ENCODE results near the gene C20orf96. TPM values are rescaled to one million over a fixed set of nuclear protein-coding genes. Genes with fewer than 3 reads are reported as not detected.

Gene C20orf96
- total RNA-seq, 2 donors from 2014 or later = 4.3 to 4.5 TPM

DNA sequence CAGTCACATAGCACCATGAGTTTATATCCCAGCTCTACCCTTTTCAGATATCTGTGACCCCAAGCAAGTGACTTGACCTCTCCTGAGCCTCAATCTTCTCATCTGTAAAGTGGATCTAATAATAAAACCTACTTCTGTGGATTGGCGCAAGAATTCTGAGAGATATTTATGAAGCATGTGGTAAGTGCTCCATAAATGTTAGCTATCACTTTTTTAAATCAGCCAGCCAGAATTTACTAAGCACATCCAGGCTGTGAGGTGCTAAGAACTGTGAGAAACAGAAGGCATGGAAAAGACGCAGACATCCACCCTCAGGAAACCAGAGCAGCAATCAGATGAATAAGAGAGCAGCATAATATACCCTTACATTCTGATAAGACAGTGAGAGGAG is 862 bp downstream of the C20orf96 start:
- no peak for DNase-seq (ENCODE audit: low spot score)
- intact Hi-C loops (cut with DNase I) = no loop called here

DNA sequence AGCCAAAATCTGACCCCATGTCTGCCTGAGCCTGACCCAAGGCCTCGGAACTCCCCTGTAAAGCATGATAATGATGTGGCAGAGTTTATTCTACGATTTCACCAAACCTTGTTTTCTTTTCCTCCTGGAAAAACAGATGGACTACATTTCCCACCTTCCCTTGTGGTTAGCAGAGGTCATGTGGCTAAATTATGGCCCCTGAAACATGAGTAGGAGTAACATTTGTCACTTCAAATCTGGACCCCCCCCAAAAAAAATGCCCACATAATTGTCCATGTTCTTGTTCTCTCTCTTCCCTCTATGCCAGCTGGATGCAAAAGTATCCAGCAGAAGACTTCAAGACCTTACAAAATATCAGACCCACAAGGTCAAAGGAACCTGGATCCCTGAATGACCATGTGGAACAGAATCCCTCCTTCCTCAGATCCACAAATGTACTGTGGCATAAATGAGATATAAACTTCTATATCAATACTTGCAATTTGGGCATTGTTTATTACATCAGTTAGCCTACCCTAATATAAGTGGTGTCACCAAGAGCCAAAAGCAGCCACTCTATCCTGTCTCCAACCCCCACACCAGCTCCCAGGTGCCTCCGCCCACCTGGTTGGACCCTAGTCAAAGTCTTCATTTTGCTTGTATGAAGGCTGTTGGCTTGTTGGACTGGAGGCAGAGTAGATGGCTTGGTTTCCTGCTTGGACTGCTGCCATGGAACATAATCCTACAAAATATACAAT is 1.4 kb downstream of the C20orf96 start:
- DNase-seq (ENCODE audit: low spot score) = no peak
- intact Hi-C loops (cut with DNase I) = no loop called here

DNA sequence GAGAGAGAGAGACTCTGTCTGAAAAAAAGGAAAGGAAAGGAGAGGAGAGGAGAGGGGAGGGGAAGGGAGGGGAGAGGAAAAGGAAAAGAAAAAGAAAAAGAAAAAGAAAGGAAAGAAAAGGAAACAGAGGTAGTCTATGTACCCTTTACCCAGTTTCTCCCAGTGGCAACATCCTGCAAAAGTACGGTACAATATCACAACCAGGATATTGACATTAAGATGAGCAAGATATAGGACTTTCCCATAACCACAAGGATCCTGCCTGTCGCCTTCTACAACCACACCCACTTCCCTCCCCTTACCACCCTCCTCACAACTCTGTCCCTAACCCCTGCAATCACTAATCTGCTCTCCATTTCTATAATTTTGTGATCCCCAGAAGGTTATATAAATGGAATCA is 4.0 kb downstream of the C20orf96 start:
- intact Hi-C loops (cut with DNase I) = loop anchor here in 1 of 2 donors (2.0 kb wide), 1 partner anchor 58 kb away; no protein-coding TSS in a partner anchor
- no peak for DNase-seq (ENCODE audit: low spot score)

DNA sequence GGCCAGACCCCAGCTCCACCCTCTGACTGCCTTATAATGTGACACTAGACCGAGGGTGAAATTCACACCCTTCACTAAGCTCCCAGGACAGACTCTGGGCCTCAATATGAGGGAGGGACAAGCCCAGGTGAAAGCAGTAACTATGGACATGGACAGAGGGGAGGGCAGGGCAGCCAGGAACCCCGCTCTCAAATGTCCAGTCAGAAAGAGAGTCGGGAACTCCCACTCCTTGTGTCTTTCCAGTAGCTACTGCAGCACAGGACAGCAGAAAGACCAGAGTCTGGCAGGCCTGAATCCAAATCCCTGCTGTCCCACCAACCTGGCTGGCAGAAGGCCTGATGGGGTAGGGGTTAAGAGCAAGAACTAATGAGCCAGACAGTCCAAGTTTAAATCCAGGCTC is 6.4 kb downstream of the C20orf96 start:
- no peak for DNase-seq (ENCODE audit: low spot score)
- intact Hi-C loops (cut with DNase I) = no loop called here

DNA sequence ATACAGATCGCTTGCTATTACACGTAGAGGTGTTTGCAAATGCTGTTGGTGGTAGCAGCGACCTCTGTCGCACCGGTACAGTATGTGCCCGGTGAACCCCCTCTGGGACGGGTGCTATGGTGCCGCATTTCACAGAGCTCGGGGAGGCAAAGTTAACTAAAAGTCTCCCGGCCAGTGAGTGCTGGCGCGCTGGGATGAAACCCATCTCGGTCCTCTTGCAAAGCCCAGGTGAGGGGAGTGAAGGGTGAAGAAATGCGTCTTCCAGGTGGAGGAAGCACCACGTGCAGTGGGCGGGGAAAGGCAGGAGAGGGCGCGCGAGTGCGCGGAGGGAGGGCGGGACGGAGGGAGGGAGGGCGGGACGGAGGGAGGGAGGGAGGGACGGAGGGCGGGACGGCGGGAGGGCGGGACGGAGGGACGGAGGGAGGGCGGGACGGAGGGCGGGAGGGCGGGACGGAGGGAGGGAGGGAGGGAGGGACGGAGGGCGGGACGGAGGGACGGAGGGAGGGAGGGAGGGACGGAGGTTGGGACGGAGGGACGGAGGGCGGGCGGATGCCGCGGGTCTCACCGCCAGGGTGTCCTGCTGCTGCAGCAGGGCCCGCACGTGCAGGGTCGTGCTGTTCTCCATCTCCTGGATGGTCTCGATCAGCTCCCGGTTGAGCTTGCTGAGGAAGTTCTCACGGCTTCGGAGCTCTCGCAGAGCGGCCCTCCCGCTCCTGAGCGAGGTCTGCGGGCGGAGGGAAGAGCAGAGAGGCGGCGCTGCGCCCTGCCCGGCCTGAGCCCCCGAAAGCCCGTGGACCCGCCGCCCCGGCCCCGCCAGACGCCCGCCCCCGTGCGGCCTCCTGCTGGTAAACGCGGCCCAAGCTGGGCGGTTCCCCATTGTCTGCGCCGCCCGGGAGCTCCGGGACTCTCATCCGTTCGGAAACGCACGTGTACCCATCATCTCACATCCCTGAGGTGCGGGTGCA is 11.7 kb downstream of the C20orf96 start:
- no peak for DNase-seq (ENCODE audit: low spot score)
- intact Hi-C loops (cut with DNase I) = no loop called here

DNA sequence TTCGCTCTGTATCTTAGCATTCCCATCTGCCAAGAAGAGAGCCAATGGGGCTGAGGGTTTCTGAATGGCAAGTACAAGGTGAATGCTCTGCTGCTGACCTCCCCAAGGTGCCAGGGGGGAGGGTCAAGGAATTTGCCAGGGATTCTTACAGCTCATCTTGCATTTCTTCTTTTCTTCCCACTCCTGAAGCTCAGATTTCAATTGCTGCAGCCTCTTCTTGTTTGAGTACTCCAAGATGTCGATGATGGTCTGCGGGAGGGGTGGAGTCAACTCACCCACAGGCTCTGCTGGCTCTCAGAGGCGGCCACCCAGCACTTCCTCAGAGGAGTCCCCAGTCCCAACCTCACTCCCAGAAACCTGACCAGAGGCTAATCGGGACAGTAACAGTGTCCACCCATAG is 12.4 kb downstream of the C20orf96 start:
- no peak for DNase-seq (ENCODE audit: low spot score)
- intact Hi-C loops (cut with DNase I) = no loop called here

DNA sequence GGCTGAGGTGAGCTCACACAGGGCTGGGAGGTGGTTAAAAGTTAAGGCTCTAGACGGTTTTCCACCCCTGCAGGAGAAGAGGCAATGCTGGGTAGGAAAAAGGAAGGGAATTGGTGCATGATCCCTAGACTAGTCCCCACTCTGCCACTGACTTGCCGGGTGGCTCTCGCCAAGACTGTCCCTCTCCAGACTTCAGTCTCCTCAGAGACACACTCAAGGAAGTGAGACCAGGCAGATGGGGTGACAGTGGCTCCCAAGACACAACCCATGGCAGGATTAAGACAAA is 13.1 kb downstream of the C20orf96 start:
- intact Hi-C loops (cut with DNase I) = no loop called here
- DNase-seq (ENCODE audit: low spot score) = no peak

DNA sequence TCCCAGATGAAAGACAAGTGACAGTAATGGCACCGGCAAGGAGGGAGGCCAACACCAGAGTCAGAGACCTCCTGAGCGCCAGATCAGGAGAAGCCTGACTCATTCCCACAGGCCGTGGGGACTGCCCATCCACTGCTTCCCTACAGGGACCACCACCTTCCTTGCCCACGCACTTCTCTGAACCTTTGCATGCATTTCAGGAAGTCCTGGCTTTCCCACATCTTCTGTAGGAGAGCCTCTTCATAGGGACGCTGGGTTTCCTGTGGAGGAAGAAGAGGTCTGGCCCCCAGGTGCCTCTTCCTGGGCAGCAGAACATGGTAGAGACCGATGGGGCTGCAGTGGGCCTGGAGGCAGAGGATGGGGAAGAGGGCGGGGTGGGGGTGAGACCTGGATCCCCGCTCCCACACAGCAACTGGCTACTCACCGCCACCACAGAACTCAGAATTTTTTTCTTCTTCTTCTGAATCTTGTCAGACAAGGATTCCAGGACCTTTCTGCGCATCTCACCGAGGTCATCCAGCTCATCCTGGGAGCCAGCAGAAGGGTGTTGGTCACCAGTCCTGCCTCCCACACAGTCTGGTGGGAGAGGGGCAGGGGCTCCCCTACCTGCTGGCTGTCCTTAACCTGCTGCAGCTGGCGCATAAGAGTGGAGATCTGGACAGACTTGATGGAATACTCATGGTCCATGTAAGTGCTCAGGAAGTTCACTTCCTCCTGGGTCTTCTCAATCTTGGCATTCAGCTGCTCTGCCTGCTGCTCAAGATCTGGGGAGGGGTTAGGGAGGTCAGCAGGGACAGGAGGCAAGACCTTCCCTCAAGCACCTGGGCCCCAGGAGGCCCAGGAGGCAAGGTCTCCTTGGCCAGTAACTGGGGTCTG is 13.7 kb downstream of the C20orf96 start:
- no peak for DNase-seq (ENCODE audit: low spot score)
- intact Hi-C loops (cut with DNase I) = no loop called here

DNA sequence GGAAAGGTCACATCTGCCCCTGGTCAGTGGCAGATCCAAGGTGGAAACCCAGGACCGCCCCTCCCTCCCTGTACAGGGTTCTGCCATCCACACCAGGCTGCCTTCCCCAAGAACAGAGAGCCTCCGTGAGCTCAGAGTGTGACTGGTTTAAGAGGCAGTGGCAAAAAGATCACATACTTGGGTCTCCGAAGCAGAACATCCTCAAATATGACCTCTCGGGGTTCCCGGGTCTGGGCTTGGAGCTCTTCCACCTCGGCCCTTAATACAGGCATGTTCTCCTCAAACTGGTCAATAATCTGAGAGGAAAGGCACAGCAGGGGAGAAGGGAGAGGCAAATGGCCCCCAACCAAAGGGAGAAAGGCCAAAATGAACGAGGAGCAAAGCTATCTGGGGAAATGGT is 14.8 kb downstream of the C20orf96 start:
- intact Hi-C loops (cut with DNase I) = no loop called here
- no peak for DNase-seq (ENCODE audit: low spot score)

DNA sequence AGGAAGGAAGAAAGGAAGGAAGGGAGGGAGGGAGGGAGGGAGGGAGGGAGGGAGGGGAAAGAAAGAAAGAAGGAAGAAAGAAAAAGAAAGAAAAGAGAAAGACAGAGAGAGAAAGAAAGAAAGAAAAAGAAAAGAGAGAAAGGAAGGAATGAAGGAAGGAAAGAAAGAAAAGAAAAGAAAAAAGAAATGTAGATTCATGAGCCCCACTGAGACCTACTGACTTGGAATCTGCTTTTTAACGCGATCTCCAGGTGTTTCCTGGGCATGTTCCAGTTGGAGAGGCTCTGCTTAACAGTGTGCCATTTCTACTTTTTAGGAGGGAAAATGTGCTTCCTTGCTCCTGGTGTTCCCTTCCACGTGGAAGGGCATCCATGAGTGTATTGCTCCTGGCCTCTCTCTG is 16.7 kb downstream of the C20orf96 start:
- no peak for DNase-seq (ENCODE audit: low spot score)
- intact Hi-C loops (cut with DNase I) = no loop called here

DNA sequence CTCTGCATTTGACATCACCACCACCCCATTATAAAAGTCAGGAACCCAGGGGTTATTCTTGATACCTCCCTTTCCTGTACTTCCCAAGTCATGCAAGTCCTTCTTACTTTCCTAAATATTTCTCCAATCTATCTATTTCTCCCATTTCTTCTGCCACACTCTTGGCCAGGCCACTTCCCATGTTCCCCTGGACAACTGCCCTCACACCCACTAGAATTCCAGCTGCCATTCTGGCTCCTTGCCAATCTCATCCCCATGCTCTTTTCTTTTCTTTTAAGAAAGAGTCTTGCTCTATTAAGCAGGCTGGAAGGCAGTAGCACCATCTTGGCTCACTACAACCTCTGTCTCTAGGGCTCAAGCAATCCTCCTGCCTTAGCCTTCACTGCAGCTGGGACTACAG is 17.8 kb downstream of the C20orf96 start:
- no peak for DNase-seq (ENCODE audit: low spot score)
- intact Hi-C loops (cut with DNase I) = no loop called here

DNA sequence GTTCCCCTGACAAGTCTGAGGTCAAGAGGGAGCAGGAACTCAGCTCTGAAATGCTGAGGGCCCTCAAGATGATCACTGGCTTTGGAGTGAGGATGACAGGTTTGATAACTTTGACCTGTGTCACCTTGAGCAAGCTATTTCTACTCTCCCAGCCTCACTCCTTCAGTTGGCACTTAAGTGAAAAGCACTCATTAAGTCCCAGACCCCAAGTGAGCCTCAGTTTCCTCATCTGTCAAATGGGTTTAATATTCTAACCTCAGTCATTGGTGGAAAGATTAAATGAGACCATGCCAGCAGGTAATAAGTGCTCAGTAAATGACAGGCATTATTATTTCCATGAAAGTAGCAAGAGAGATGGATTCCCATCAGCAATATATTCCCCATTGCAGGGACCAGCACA is 19.0 kb downstream of the C20orf96 start:
- no peak for DNase-seq (ENCODE audit: low spot score)
- intact Hi-C loops (cut with DNase I) = no loop called here

DNA sequence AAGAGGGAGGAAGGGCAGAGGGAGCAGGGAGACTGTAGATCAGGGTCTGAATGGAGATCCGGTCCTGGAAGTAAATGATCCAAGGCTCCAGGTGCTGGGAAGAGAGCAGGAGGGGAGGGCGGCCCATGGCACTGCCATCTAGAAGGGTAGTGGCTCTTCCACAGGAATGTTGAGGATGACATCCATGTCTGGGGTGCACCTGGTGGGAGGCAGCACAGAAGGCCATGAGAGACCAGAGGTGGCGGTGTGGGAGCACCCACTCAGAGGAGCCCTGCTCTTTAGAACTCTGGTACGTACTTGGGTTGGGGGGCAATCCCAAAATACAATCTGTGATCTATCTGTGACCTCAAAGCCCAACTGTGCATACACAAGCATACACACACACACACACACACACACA is 19.5 kb downstream of the C20orf96 start:
- intact Hi-C loops (cut with DNase I) = no loop called here
- no peak for DNase-seq (ENCODE audit: low spot score)

DNA sequence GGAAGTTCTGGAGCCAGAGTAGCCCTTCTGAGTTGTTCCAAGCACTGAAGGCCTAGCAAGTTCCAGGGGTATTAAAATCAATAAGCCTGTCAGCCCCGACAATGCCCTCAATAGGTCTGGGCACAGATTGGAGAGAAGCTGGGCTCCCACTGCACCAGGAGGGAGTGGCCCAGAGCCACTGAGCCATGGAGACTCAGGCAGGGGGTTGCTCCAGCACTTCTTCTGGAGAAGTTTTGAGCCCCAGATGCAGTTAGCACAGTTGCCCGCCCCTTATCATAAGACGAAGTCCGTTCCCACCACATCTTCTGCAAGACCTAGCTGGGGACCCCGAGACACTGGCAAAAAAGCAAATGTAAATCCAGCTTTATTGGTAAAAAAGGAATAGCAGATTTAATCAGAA is 20.0 kb downstream of the C20orf96 start:
- no peak for DNase-seq (ENCODE audit: low spot score)
- intact Hi-C loops (cut with DNase I) = no loop called here

DNA sequence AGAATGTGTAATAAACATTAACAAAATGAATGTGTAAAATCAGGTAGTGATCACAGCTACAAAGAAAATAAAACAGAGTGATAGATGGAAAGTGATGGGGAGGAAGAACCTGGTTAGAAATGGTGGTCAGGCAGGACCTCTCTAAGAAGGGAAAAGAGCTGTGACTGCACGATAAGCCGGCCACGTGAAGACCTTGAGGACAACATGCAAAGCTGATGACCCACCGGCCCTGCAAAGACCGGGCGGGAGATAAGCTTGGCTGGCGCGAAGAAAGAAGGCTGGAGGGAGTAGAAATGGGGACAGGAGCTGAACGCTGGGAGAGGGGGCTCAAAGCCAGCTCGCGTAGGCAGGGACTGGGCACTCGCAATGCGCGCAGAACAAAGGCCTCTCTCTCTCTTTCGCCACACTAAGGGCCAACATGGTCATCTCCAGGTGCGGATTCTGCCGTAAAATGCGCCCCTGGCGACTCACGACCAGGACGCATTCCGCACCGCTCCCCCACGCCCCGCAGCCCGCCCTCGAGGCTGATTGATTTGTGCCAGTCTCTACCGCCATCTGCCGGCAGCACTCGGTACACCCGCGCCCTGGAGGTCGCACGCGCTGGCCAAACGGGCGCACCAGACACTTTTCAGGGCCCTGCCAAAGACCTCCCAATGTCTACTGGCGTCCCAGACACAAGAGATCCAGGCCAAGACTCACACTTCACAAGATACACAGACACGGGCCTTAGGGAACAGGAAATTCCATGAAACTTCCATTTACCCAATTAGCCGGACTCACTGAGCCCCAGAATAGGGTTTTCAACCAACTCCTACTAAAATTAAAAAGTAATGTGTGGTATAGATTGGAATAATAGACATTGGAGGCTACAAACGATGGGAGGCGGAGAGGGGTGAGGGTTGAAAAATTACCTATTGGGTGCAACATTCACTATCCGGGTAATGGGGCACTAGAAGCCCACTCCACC is 23.7 kb downstream of the C20orf96 start:
- intact Hi-C loops (cut with DNase I) = no loop called here
- peak; percentile 96 for DNase-seq (ENCODE audit: low spot score)

DNA sequence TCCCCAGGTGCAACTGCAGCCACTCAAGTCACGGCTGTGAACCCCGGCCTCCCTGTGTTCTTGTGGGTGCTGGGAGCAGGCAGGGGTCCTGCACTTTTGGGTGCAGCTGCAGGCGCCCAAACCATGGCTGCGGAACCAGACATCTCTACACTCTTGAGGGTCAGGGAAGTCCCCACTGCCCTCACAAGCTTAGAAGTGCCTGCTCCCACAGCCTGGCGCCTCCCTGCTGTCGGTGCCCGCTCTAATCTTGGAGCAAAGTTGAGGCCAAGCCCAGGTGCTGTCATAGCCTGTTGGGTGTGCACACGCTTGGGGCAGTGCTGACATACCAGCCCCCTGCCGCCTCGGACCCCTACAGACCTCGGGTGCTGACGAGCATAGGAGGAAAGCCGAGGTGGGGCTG is 26.8 kb downstream of the C20orf96 start:
- intact Hi-C loops (cut with DNase I) = no loop called here
- no peak for DNase-seq (ENCODE audit: low spot score)

DNA sequence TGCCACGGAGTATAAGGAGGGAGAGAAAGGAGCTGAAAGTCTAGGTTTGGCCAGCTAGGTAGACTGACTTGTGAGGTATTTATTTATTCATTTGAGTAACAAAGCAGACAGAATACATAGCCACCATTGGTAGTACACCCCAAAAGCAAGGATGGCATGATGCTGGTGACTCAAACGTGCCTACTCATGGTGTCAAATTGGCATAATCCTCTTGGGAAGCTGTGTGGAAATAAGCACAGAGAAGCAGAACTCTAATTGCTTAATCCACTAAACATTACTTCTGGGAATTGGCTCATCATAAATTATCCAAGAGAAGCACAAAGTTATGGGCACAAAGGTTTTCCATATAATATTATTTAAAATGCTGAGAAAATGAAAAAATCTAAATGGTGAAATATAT is 30.6 kb downstream of the C20orf96 start:
- no peak for DNase-seq (ENCODE audit: low spot score)
- intact Hi-C loops (cut with DNase I) = no loop called here

DNA sequence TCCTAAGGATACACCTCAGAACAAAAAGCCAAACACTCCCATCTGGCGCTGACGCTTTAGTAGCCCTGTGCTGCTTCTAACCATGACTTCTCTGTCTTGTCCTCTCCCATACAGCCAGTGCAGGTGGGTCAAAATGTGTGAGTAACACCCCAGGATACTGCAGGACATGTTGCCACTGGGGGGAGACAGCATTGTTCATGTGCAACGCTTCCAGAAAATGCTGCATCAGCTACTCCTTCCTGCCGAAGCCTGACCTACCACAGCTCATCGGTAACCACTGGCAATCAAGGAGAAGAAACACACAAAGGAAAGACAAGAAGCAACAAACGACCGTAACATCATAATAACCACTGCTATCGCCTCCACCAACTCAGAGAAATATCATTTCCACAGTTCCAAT is 31.6 kb downstream of the C20orf96 start:
- DNase-seq (ENCODE audit: low spot score) = no peak
- intact Hi-C loops (cut with DNase I) = no loop called here
